H1 (cell line): ENCODE data around the gene EML4. TPM values are rescaled to one million over a fixed set of nuclear protein-coding genes. Genes with fewer than 3 reads are reported as not detected.

ENCODE experiments used
- CHD1 ChIP-seq: IDR thresholded peaks from 2 replicates; pipeline ENCODE4 v1.6.1; 2012; ENCODE audit warnings: low read depth, low read length, improper control_type of control experiment
- GABPA ChIP-seq: IDR thresholded peaks from 2 replicates; pipeline ENCODE4 v1.6.1; 2011; ENCODE audit warnings: mild to moderate bottlenecking, low read length, moderate library complexity, borderline replicate concordance; ENCODE audit not compliant: insufficient read depth
- JUN ChIP-seq: IDR thresholded peaks from 2 replicates; pipeline ENCODE4 v1.6.1; 2011; ENCODE audit warnings: low read depth, mild to moderate bottlenecking, improper control_type of control experiment, low read length
- JUND ChIP-seq: IDR thresholded peaks from 2 replicates; pipeline ENCODE4 v1.6.1; 2011; ENCODE audit warnings: mild to moderate bottlenecking, improper control_type of control experiment, low read length
- KDM4A ChIP-seq: IDR thresholded peaks from one replicate; pipeline ENCODE4 v1.7.1; 2012; ENCODE audit warnings: low read depth, mild to moderate bottlenecking, moderate library complexity, low read length, inconsistent platforms; ENCODE audit not compliant: severe bottlenecking
- RAD21 ChIP-seq, 2 experiments: IDR thresholded peaks in 1 of 2; conservative IDR thresholded peaks in 1 of 2; 2 replicates each; pipeline ENCODE4 v1.6.1; 2011; ENCODE audit warnings: low read depth in 2 of 2, low read length in 2 of 2, improper control_type of control experiment in 1 of 2, inconsistent platforms in 1 of 2, mild to moderate bottlenecking in 1 of 2, moderate library complexity in 1 of 2
- SP4 ChIP-seq: IDR thresholded peaks from 2 replicates; pipeline ENCODE4 v1.6.1; 2012; ENCODE audit warnings: low read length, inconsistent platforms
- TAF7 ChIP-seq: optimal IDR thresholded peaks from 2 replicates; pipeline ENCODE3; 2011; ENCODE audit warnings: low read depth, mild to moderate bottlenecking, inconsistent platforms, low read length, moderate library complexity, borderline replicate concordance
- TCF12 ChIP-seq: IDR thresholded peaks from 2 replicates; pipeline ENCODE4 v1.6.1; 2011; ENCODE audit warnings: low read depth, mild to moderate bottlenecking, low read length
- polyA plus RNA-seq, 7 experiments: library from polyadenylated mRNA; depleted of rRNA in 3 of 7; stranded (reverse) in 5 of 7; unstranded in 2 of 7; fragments of >200 nt in 5 of 7; fragments of 200-250 nt in 2 of 7; gene quantifications; 1 replicate in 5 of 7; 2 replicates in 1 of 7; 4 replicates in 1 of 7; pipeline versions ENCODE4 v1.2.1 to v1.2.3, GENCODE V29; 2011 to 2013; ENCODE audit warnings: missing spikeins in 2 of 7, mixed read lengths in 2 of 7
- total RNA-seq: library from RNA; stranded (reverse); fragmentation: NEBNext Ultra II Directional; extraction: Animal tissue kit (Norgen Biotek cat#: 25700); gene quantifications from 2 replicates; pipeline ENCODE4 v1.2.1, GENCODE V29; 2021

The EML4 gene
- total and polyA plus RNA-seq, 2 of the 8 experiments (the other 6 are each of a cell fraction or from before 2014, with no cell fraction given) = 50.1 to 104 TPM

DNA sequence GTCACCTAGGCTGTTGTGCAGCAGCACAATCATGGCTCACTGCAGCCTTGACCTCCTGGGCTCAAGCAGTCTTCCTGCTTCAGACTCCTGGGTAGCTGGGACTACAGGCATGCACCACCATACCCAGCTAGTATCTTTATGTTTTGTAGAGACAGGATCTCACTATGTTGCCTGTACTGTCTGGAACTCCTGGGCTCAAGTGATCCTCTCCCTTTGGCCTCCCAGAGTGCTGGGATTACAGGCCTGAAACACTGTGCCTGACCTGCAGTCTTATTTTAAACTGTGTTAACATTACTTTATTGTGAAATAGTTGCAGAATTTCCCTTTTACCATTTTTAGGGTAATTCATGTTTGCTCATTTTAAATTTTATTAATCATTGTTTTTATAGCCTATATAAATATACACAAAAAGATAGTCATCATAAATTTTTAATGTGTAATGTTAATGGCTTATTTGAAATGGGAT is 24.6 kb downstream of the EML4 start (continued):
- TF ChIP-seq TCF12 (no peak), CHD1 (no peak), GABPA (no peak), TAF7 (no peak), SP4 (no peak), KDM4A (no peak), JUND (no peak), JUN (no peak), RAD21 (IDR thresholded peaks at IDR 0.05 in 1 of 2, conservative IDR thresholded peaks at IDR 0.05 in 1 of 2; ENCODE audit: low read depth in 2 of 2, low read length in 2 of 2) (no peak)
